Right ventricle myocardium superior (tissue), 1 donor: Measurements from ENCODE around the gene PSMA8. TPM values are rescaled to one million over a fixed set of nuclear protein-coding genes. Genes with fewer than 3 reads are reported as not detected.
"Not testable (repeated sequence)": the region's sequence is repeated elsewhere in the genome, so short reads cannot be mapped to it uniquely, and the experiment has no call there.

Experiments used
- ATAC-seq: fragments of 200-7000 bp; cut with Tn5 transposase; one replicate; pipeline ENCODE4 v1.9.1; 2020; ENCODE audit warnings: mild to moderate bottlenecking; ENCODE audit not compliant: poor library complexity
- DNase-seq: peaks from one replicate; pipeline ENCODE4 v3.0.0-alpha.2; 2020
- intact Hi-C: fragments of 100-400 bp; cut with DNase I; formaldehyde crosslinking; loops from one replicate; pipeline ENCODE4 v1.11.2; 2022
- total RNA-seq: library from RNA; stranded (reverse); fragmentation: NEBNext Ultra II Directional; extraction: Animal tissue kit (Norgen Biotek cat#: 25700); gene quantifications from one replicate; pipeline ENCODE4 v1.2.1, GENCODE V29; 2021
- donor health status: DM: no; HTN: yes; CAD: no; lungs with severe emphysema.

PSMA8 gene
- total RNA-seq, 1 donor from 2014 or later, result 0.48 TPM

- DNase-seq, result no peak
- intact Hi-C loops, result no loop called here
- no peak for ATAC-seq
Measured at GRCh38 chr18:26159353-26159752, 25.7 kb downstream of the PSMA8 start.

- no peak for ATAC-seq
- intact Hi-C loops, result no loop called here
Measured at GRCh38 chr18:26164571-26164970, 30.9 kb downstream of the PSMA8 start.

GRCh38 chr18:26167592-26167991, 33.9 kb downstream of the PSMA8 start:
- DNase-seq, intact Hi-C loops, ATAC-seq: not testable (repeated sequence)

More at GRCh38 chr18:26164571-26164970, 30.9 kb downstream of the PSMA8 start:
- no peak for DNase-seq

- ATAC-seq, result no peak
- intact Hi-C loops, result no loop called here
- no peak for DNase-seq
Measured at GRCh38 chr18:26175481-26175880, 41.8 kb downstream of the PSMA8 start.

GRCh38 chr18:26176134-26176533, 42.5 kb downstream of the PSMA8 start:
- DNase-seq (no peak), ATAC-seq (no peak)
- intact Hi-C loops, result no loop called here

GRCh38 chr18:26181343-26181826, 47.7 kb downstream of the PSMA8 start:
- ATAC-seq (no peak), DNase-seq (no peak)
- intact Hi-C loops, result no loop called here

GRCh38 chr18:26183395-26184112, 49.9 kb downstream of the PSMA8 start:
- intact Hi-C loops, result no loop called here
- ATAC-seq (no peak), DNase-seq (no peak)

- intact Hi-C loops, result no loop called here
- no peak for DNase-seq
- ATAC-seq, result no peak
Measured at GRCh38 chr18:26185267-26185666, 51.6 kb downstream of the PSMA8 start.

- intact Hi-C loops, result no loop called here
- DNase-seq (no peak), ATAC-seq (no peak)
Measured at GRCh38 chr18:26190506-26190905, 56.8 kb downstream of the PSMA8 start.

- intact Hi-C loops, result no loop called here
- DNase-seq (no peak), ATAC-seq (no peak)
Measured at GRCh38 chr18:26192233-26192632, 58.6 kb downstream of the PSMA8 start.

- DNase-seq, result no peak
- intact Hi-C loops, result no loop called here
- no peak for ATAC-seq
Measured at GRCh38 chr18:26196605-26197004, 62.9 kb downstream of the PSMA8 start.

- ATAC-seq, intact Hi-C loops, DNase-seq: not testable (repeated sequence)
Measured at GRCh38 chr18:26202001-26202400, 68.3 kb downstream of the PSMA8 start.

- no peak for DNase-seq
- intact Hi-C loops, result no loop called here
Measured at GRCh38 chr18:26205318-26205717, 71.6 kb downstream of the PSMA8 start.

GRCh38 chr18:26206488-26206887, 72.8 kb downstream of the PSMA8 start:
- DNase-seq (no peak), ATAC-seq (no peak)
- intact Hi-C loops, result no loop called here

More at GRCh38 chr18:26205318-26205717, 71.6 kb downstream of the PSMA8 start:
- ATAC-seq, result no peak

- ATAC-seq (no peak), DNase-seq (no peak)
- intact Hi-C loops, result no loop called here
Measured at GRCh38 chr18:26207937-26208336, 74.3 kb downstream of the PSMA8 start.

GRCh38 chr18:26208977-26209376, 75.3 kb downstream of the PSMA8 start:
- DNase-seq (no peak), ATAC-seq (no peak)
- intact Hi-C loops, result no loop called here

GRCh38 chr18:26210147-26210546, 76.5 kb downstream of the PSMA8 start:
- DNase-seq (no peak), ATAC-seq (no peak)
- intact Hi-C loops, result no loop called here

GRCh38 chr18:26215247-26215970, 81.7 kb downstream of the PSMA8 start:
- no peak for DNase-seq
- intact Hi-C loops, result no loop called here
- no peak for ATAC-seq

GRCh38 chr18:26225022-26225693, 91.5 kb downstream of the PSMA8 start:
- DNase-seq (no peak), ATAC-seq (no peak)
- intact Hi-C loops, result loop anchor here (10.0 kb wide), 1 partner anchor 130 kb away; the partner anchor contains the start of gene SS18
